A549 treated with CORT108297 at 1 μM for 4 hours (cell line): ENCODE results near the gene SLA2. TPM values are rescaled to one million over a fixed set of nuclear protein-coding genes. Genes with fewer than 3 reads are reported as not detected.

Source experiments
- total RNA-seq: library from RNA; stranded (reverse); fragments of 200-300 nt; extraction: Qiagen RNA extraction; gene quantifications from 5 replicates; pipeline ENCODE4 v1.2.3, GENCODE V29; 2022

The SLA2 gene, protein sequence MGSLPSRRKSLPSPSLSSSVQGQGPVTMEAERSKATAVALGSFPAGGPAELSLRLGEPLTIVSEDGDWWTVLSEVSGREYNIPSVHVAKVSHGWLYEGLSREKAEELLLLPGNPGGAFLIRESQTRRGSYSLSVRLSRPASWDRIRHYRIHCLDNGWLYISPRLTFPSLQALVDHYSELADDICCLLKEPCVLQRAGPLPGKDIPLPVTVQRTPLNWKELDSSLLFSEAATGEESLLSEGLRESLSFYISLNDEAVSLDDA
- total RNA-seq = not detected in 5 replicates

DNA sequence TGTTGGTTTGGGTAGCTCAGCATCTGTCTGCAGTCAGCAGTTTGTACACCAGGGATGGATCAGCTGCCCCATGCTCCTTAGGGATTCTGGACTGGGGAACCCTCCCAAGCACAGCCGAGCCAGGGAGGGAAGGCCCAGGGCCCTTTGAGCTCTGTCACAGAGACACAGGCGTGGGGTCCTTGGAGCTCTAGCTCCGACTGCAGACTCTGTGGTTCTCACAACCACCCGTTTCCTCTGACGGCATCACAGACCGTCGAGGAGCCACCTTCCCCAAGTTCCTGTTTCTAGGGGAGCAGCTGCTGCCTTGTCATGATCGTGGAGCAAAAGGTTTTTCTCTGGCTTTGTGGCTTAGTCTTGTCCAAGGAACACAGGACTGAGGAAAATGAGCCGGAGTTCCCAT, at the start of gene SLA2:
TSS of gene SLA2 (minus strand) at position 199 of the 400 bp plus-strand sequence. CDS start 4,861 bp downstream, outside the sequence.

DNA sequence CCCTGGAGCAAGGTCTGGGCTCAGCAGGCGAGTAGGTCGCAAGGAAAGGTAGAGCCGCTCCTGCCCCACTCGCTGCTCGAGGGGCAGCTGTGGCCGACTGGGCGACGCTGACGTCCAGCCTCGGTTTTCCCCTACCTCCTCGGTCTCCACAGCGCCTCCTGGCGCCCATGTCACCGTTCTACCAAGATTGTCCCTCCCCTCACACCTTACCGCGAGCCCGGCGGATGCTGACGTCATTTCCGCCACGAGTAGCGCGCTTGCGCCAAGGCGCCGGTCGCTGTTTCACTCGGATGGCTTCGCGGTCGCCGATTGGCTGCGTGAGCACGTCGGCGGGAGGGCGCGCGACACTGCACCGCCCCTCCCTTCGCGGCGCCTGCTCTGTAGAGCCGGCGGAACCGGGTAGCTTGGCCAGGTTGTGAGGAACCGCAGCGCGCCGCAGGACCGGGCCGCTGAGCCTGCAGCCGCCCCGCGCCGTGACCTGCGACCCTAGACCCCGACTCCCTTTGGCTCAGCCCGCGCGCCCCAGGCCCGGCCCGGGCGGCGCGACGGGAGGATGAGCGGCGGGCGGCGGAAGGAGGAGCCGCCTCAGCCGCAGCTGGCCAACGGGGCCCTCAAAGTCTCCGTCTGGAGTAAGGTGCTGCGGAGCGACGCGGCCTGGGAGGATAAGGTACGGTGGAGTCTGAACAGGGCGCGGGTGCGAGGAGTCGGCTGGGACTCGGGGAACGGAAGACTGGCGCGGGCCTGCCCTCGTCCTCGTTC, 40.4 kb downstream of the SLA2 start, which contains the start of gene RAB5IF:
TSS of gene RAB5IF (plus strand) at position 381 of the 759 bp plus-strand sequence. CDS start at position 554, 173 bp downstream.

DNA sequence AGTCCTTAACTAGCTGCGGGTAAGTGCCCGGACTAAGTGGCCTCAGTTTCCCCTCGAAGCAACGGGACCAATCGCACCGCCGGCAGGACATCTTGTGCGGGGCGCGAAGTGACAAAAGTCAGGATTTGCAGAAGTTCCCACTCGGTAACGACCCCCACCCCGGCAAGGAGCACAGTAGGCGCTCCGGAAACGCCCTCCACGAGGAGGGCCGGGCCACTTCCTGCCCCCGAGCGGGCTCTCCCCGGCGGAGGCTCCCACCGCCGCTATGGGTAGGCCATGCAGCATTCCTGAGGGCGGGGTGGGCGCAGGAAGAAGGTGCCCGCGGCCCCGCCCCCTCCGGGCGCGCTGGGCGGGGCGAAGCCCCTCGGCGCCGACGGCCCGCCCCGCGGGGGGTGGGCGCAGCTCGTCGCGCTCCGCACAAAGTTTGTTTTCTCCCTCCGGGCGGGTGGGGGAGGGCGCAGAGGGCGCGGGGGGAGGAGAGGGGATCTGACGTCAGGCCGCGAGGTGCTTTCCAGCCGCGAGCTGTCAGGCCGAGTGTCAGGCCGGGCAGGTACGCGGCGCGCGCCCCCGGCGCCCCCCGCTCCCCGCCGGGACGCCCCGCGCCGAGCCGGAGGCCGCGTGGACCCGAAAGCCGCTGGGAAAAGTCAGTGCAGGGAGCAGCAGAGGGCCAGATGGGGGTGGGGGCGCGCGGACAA, 72.7 kb downstream of the SLA2 start, which contains the start of gene TGIF2:
TSS of gene TGIF2 (plus strand) at position 495 of the 695 bp plus-strand sequence. CDS start 5,178 bp downstream, outside the sequence.

Other genes starting within 250 kb of the SLA2 start
- gene MYL9, start 104.7 kb downstream of the SLA2 start, total RNA-seq = 17.0 to 27.2 TPM (median 20.2 TPM) in 5 replicates
- 4.1 to 5.4 TPM (median 4.9 TPM) in 5 replicates for gene TGIF2, start 72.6 kb downstream of the SLA2 start, total RNA-seq
- 199 to 303 TPM (median 280 TPM) in 5 replicates for gene RAB5IF, start 40.4 kb downstream of the SLA2 start, total RNA-seq
- 19.9 to 22.3 TPM (median 21.5 TPM) in 5 replicates for gene NDRG3, start 99.9 kb upstream of the SLA2 start, total RNA-seq
- gene DSN1, start 127.6 kb upstream of the SLA2 start, total RNA-seq = 23.1 to 31.0 TPM (median 24.7 TPM) in 5 replicates
- gene TLDC2, start 229.9 kb upstream of the SLA2 start, total RNA-seq = 0.07 TPM in 1 of 5 replicates, not detected in the others